K562 (cell line): ENCODE results near the gene SCG3. TPM values are rescaled to one million over a fixed set of nuclear protein-coding genes. Genes with fewer than 3 reads are reported as not detected.

Source experiments
- ARID2 ChIP-seq: fragments of 450-650 bp; IDR thresholded peaks from 2 replicates; pipeline ENCODE4 v1.6.1; 2017; ENCODE audit warnings: antibody characterized with exemption, mild to moderate bottlenecking
- BRF2 ChIP-seq: IDR thresholded peaks from 3 replicates; pipeline ENCODE4 v1.6.1; 2011; ENCODE audit warnings: borderline replicate concordance, mild to moderate bottlenecking; ENCODE audit not compliant: insufficient read length, insufficient read depth
- CHD4 ChIP-seq: fragments of 200-600 bp; sonication (generic); IDR thresholded peaks from 3 replicates; pipeline ENCODE4 v1.6.1; 2012; ENCODE audit warnings: low read depth, mild to moderate bottlenecking, mixed read lengths, low read length, inconsistent platforms; ENCODE audit not compliant: insufficient read depth, insufficient replicate concordance, poor library complexity, severe bottlenecking
- EZH2 ChIP-seq: IDR thresholded peaks from 2 replicates; pipeline ENCODE4 v1.6.1; 2012; ENCODE audit warnings: low read depth, mild to moderate bottlenecking, inconsistent platforms, low read length, borderline replicate concordance
- KDM1A ChIP-seq, 2 experiments: fragments of 450-650 bp; IDR thresholded peaks; 2 replicates each; pipeline ENCODE4 v1.6.1; 2016; ENCODE audit warnings: mild to moderate bottlenecking in 2 of 2
- NR2C2 ChIP-seq, 2 experiments: fragments of 200-800 bp in 1 of 2; sonication (Bioruptor generic) in 1 of 2; sonication (generic) in 1 of 2; formaldehyde crosslinking in 1 of 2; IDR thresholded peaks; 2 replicates each; pipeline versions ENCODE4 v1.6.1 to v1.8.0; 2016 to 2022; ENCODE audit warnings: mild to moderate bottlenecking in 1 of 2, missing compliant biosample characterization in 1 of 2, missing genetic modification characterization in 1 of 2, missing genetic modification reagents in 1 of 2
- PRDM10 ChIP-seq: fragments of 450-650 bp; IDR thresholded peaks from 2 replicates; pipeline ENCODE4 v1.6.1; 2018; ENCODE audit not compliant: partially characterized antibody
- SNAPC5 ChIP-seq: fragments of 250-450 bp; sonication (Bioruptor Pico); IDR thresholded peaks from 2 replicates; pipeline ENCODE4 v1.8.0; 2021; ENCODE audit warnings: moderate library complexity, mild to moderate bottlenecking, inconsistent platforms
- TEAD1 ChIP-seq, 2 experiments: fragments of 450-650 bp in 1 of 2; sonication (generic) in 1 of 2; formaldehyde crosslinking; IDR thresholded peaks; 2 replicates each; pipeline versions ENCODE4 v1.4.0 to v1.8.0; 2020 to 2022; ENCODE audit warnings: mild to moderate bottlenecking in 2 of 2, missing genetic modification reagents in 1 of 2
- ZFPM2 ChIP-seq: fragments of 250-450 bp; sonication (Bioruptor Pico); IDR thresholded peaks from 2 replicates; pipeline ENCODE4 v1.5.1; 2022; ENCODE audit warnings: mild to moderate bottlenecking
- polyA plus RNA-seq, 8 experiments: library from polyadenylated mRNA; depleted of rRNA in 4 of 8; stranded (reverse) in 5 of 8; unstranded in 3 of 8; fragments of >200 nt; fragmentation: Nextera tagmentation in 2 of 8; fragmentation: Illumina TruSeq in 1 of 8; extraction: Ambion mirVana in 2 of 8; extraction: Trizol in 1 of 8; gene quantifications; 2 replicates each; pipeline versions ENCODE4 v1.2.1 to v1.2.3, GENCODE V29; 2011 to 2014; ENCODE audit warnings: inconsistent platforms in 1 of 8, missing spikeins in 1 of 8
- total RNA-seq, 7 experiments: library from RNA; depleted of rRNA in 6 of 7; stranded (reverse); fragments of >200 nt in 6 of 7; fragmentation: Illumina TruSeq in 2 of 7; extraction: Trizol in 2 of 7; gene quantifications; 2 replicates each; pipeline versions ENCODE4 v1.2.1 to v1.2.3, GENCODE V29; 2011 to 2021; ENCODE audit warnings: low replicate concordance in 1 of 7
- TF ChIP-seq, protein P1 (sequence below): fragments of 450-650 bp; IDR thresholded peaks from 2 replicates; pipeline ENCODE4 v1.6.1; 2016; ENCODE audit warnings: mild to moderate bottlenecking
- TF ChIP-seq, protein P2 (sequence below): fragments of 200-800 bp; sonication (Bioruptor generic); IDR thresholded peaks from 2 replicates; pipeline ENCODE4 v1.6.1; 2016; ENCODE audit warnings: missing genetic modification characterization, missing compliant biosample characterization

Gene SCG3
- total and polyA plus RNA-seq, 9 of the 15 experiments (the other 6 are each of a cell fraction or from before 2014, with no cell fraction given) = 13.0 to 43.8 (median 21.0) TPM

DNA sequence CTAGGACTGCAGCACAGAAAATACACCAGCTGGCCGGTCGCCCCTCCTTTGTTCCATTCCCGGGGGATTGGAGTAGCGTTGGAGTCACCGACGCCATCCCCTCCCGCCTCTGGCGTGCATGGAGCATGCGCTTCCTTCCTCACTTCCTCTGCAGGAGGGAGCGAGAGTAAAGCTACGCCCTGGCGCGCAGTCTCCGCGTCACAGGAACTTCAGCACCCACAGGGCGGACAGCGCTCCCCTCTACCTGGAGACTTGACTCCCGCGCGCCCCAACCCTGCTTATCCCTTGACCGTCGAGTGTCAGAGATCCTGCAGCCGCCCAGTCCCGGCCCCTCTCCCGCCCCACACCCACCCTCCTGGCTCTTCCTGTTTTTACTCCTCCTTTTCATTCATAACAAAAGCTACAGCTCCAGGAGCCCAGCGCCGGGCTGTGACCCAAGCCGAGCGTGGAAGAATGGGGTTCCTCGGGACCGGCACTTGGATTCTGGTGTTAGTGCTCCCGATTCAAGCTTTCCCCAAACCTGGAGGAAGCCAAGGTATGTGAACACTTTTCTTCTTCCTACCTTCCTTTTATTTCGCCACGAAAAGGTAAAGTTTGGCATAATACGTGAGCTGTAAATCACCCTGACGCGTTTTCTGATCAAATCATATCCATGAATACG, at the start of gene SCG3 (continued):
- TF ChIP-seq PRDM10 = no peak
- no peak for TF ChIP-seq EZH2
- TF ChIP-seq, protein P1, sequence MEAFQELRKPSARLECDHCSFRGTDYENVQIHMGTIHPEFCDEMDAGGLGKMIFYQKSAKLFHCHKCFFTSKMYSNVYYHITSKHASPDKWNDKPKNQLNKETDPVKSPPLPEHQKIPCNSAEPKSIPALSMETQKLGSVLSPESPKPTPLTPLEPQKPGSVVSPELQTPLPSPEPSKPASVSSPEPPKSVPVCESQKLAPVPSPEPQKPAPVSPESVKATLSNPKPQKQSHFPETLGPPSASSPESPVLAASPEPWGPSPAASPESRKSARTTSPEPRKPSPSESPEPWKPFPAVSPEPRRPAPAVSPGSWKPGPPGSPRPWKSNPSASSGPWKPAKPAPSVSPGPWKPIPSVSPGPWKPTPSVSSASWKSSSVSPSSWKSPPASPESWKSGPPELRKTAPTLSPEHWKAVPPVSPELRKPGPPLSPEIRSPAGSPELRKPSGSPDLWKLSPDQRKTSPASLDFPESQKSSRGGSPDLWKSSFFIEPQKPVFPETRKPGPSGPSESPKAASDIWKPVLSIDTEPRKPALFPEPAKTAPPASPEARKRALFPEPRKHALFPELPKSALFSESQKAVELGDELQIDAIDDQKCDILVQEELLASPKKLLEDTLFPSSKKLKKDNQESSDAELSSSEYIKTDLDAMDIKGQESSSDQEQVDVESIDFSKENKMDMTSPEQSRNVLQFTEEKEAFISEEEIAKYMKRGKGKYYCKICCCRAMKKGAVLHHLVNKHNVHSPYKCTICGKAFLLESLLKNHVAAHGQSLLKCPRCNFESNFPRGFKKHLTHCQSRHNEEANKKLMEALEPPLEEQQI = peak; percentile 98
- 0 out of 2 replicates have a peak, but pooled peaks have one; percentile 22 for TF ChIP-seq ARID2
- no peak for TF ChIP-seq SNAPC5
- TF ChIP-seq CHD4 = no peak
- TF ChIP-seq NR2C2 (CRISPR knock-in tag; IDR thresholded peaks at IDR 0.05) = peak; percentile 79
- peak; percentile 30; the same call in 1 of the 2 replicates for TF ChIP-seq NR2C2 (tag; IDR thresholded peaks at IDR 0.05)
- TF ChIP-seq TEAD1 (CRISPR knock-in tag; IDR thresholded peaks at IDR 0.05) = peak; percentile 65 to 82; a peak in 3 of 4 replicates
- TF ChIP-seq ZFPM2 (CRISPR knock-in tag) = no peak
- peak; percentile 21 to 29; a peak in 1 of 4 replicates for TF ChIP-seq KDM1A (IDR thresholded peaks at IDR 0.05)
- TF ChIP-seq, protein P2, sequence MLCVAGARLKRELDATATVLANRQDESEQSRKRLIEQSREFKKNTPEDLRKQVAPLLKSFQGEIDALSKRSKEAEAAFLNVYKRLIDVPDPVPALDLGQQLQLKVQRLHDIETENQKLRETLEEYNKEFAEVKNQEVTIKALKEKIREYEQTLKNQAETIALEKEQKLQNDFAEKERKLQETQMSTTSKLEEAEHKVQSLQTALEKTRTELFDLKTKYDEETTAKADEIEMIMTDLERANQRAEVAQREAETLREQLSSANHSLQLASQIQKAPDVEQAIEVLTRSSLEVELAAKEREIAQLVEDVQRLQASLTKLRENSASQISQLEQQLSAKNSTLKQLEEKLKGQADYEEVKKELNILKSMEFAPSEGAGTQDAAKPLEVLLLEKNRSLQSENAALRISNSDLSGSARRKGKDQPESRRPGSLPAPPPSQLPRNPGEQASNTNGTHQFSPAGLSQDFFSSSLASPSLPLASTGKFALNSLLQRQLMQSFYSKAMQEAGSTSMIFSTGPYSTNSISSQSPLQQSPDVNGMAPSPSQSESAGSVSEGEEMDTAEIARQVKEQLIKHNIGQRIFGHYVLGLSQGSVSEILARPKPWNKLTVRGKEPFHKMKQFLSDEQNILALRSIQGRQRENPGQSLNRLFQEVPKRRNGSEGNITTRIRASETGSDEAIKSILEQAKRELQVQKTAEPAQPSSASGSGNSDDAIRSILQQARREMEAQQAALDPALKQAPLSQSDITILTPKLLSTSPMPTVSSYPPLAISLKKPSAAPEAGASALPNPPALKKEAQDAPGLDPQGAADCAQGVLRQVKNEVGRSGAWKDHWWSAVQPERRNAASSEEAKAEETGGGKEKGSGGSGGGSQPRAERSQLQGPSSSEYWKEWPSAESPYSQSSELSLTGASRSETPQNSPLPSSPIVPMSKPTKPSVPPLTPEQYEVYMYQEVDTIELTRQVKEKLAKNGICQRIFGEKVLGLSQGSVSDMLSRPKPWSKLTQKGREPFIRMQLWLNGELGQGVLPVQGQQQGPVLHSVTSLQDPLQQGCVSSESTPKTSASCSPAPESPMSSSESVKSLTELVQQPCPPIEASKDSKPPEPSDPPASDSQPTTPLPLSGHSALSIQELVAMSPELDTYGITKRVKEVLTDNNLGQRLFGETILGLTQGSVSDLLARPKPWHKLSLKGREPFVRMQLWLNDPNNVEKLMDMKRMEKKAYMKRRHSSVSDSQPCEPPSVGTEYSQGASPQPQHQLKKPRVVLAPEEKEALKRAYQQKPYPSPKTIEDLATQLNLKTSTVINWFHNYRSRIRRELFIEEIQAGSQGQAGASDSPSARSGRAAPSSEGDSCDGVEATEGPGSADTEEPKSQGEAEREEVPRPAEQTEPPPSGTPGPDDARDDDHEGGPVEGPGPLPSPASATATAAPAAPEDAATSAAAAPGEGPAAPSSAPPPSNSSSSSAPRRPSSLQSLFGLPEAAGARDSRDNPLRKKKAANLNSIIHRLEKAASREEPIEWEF (CRISPR knock-in tag) = no peak
- TF ChIP-seq BRF2 = no peak
